H9 (cell line): ENCODE data around the gene LSMEM2. TPM values are rescaled to one million over a fixed set of nuclear protein-coding genes. Genes with fewer than 3 reads are reported as not detected.

Source experiments
- DNase-seq: peaks from one replicate; pipeline ENCODE4 v3.0.0-alpha.2; 2017
- H2AFZ ChIP-seq: one replicate; pipeline ENCODE4 v1.6.1; 2013; ENCODE audit warnings: mild to moderate bottlenecking, low read length, control low read depth, moderate library complexity
- H2AK5ac ChIP-seq: 2 replicates; pipeline ENCODE4 v1.6.1; 2013; ENCODE audit warnings: low read length, control low read depth, mixed read lengths; ENCODE audit not compliant: insufficient read length
- H2BK120ac ChIP-seq: one replicate; pipeline ENCODE4 v1.6.1; 2013; ENCODE audit warnings: low read depth, mild to moderate bottlenecking, low read length, control low read depth, inconsistent platforms; ENCODE audit not compliant: poor library complexity, severe bottlenecking
- H2BK12ac ChIP-seq: 2 replicates; pipeline ENCODE4 v1.6.1; 2013; ENCODE audit warnings: low read length, control low read depth, mixed read lengths, low read depth; ENCODE audit not compliant: insufficient read length
- H2BK15ac ChIP-seq: 2 replicates; pipeline ENCODE4 v1.6.1; 2013; ENCODE audit warnings: low read depth, low read length, control low read depth
- H2BK20ac ChIP-seq: one replicate; pipeline ENCODE4 v1.6.1; 2013; ENCODE audit warnings: low read depth, mild to moderate bottlenecking, low read length, control low read depth, inconsistent platforms; ENCODE audit not compliant: poor library complexity, severe bottlenecking
- H2BK5ac ChIP-seq: 2 replicates; pipeline ENCODE4 v1.6.1; 2013; ENCODE audit warnings: low read length, control low read depth, mixed read lengths; ENCODE audit not compliant: insufficient read length
- H3K14ac ChIP-seq: 2 replicates; pipeline ENCODE4 v1.6.1; 2013; ENCODE audit warnings: low read length, control low read depth; ENCODE audit not compliant: insufficient read depth
- H3K18ac ChIP-seq: 2 replicates; pipeline ENCODE4 v1.6.1; 2013; ENCODE audit warnings: low read depth, mild to moderate bottlenecking, mixed read lengths, low read length, control low read depth; ENCODE audit not compliant: insufficient read length
- H3K23ac ChIP-seq: 2 replicates; pipeline ENCODE4 v1.6.1; 2013; ENCODE audit warnings: low read length, control low read depth, mixed read lengths, low read depth; ENCODE audit not compliant: insufficient read length
- H3K23me2 ChIP-seq: 2 replicates; pipeline ENCODE4 v1.6.1; 2013; ENCODE audit warnings: low read depth, mild to moderate bottlenecking, mixed read lengths, low read length, control low read depth; ENCODE audit not compliant: insufficient read length, poor library complexity, severe bottlenecking
- H3K27ac ChIP-seq: 2 replicates; pipeline ENCODE4 v1.5.1; 2013; ENCODE audit warnings: low read length, control low read depth, mixed read lengths, low read depth; ENCODE audit not compliant: insufficient read length
- H3K27me3 ChIP-seq: 2 replicates; pipeline ENCODE4 v1.6.1; 2013; ENCODE audit warnings: low read length, control low read depth, inconsistent platforms; ENCODE audit not compliant: insufficient read depth
- H3K4ac ChIP-seq: 2 replicates; pipeline ENCODE4 v1.6.1; 2013; ENCODE audit warnings: low read depth, mild to moderate bottlenecking, control low read depth, inconsistent platforms, low read length, moderate library complexity
- H3K4me1 ChIP-seq: 2 replicates; pipeline ENCODE4 v1.6.1; 2013; ENCODE audit warnings: low read length, control low read depth, inconsistent platforms; ENCODE audit not compliant: insufficient read depth
- H3K4me2 ChIP-seq: 2 replicates; pipeline ENCODE4 v1.6.1; 2013; ENCODE audit warnings: low read length, control low read depth, mixed read lengths; ENCODE audit not compliant: insufficient read length, insufficient read depth
- H3K56ac ChIP-seq: 2 replicates; pipeline ENCODE4 v1.6.1; 2013; ENCODE audit warnings: low read depth, mild to moderate bottlenecking, mixed read lengths, low read length, control low read depth; ENCODE audit not compliant: insufficient read length
- H3K79me1 ChIP-seq: 2 replicates; pipeline ENCODE4 v1.6.1; 2013; ENCODE audit warnings: low read depth, mild to moderate bottlenecking, moderate library complexity, low read length, control low read depth, inconsistent platforms; ENCODE audit not compliant: insufficient read depth, poor library complexity, severe bottlenecking
- H3K79me2 ChIP-seq: 2 replicates; pipeline ENCODE4 v1.6.1; 2013; ENCODE audit warnings: low read length, control low read depth, inconsistent platforms; ENCODE audit not compliant: insufficient read depth
- H3K9ac ChIP-seq: 2 replicates; pipeline ENCODE4 v1.6.1; 2013; ENCODE audit warnings: low read length, control low read depth, mixed read lengths; ENCODE audit not compliant: insufficient read length; ENCODE audit errors: extremely low read depth
- H3K9me3 ChIP-seq: one replicate; pipeline ENCODE4 v1.6.1; 2013; ENCODE audit warnings: low read depth, low read length, inconsistent platforms; ENCODE audit not compliant: control insufficient read depth
- H3T11ph ChIP-seq: one replicate; pipeline ENCODE4 v1.6.1; 2013; ENCODE audit warnings: mild to moderate bottlenecking, low read length, control low read depth, inconsistent platforms
- H4K20me1 ChIP-seq: one replicate; pipeline ENCODE4 v1.6.1; 2013; ENCODE audit not compliant: control insufficient read depth, insufficient read length, insufficient read depth
- H4K5ac ChIP-seq: 2 replicates; pipeline ENCODE4 v1.6.1; 2013; ENCODE audit warnings: low read depth, mild to moderate bottlenecking, mixed read lengths, low read length, control low read depth; ENCODE audit not compliant: insufficient read length
- H4K8ac ChIP-seq: replicated peaks from 2 replicates; pipeline ENCODE4 v1.6.1; 2013; ENCODE audit warnings: low read length, control low read depth, mixed read lengths, low read depth; ENCODE audit not compliant: insufficient read length
- H4K91ac ChIP-seq: 2 replicates; pipeline ENCODE4 v1.6.1; 2013; ENCODE audit warnings: low read depth, mild to moderate bottlenecking, moderate library complexity, mixed read lengths, low read length, control low read depth; ENCODE audit not compliant: insufficient read length
- H3K27ac Mint-ChIP-seq, 3 experiments: 2 replicates in 2 of 3; 3 replicates in 1 of 3; pipeline ENCODE4 v1.8.0; 2020 to 2021; ENCODE audit warnings: mixed read lengths in 3 of 3, mild to moderate bottlenecking in 1 of 3, moderate library complexity in 1 of 3
- H3K27me3 Mint-ChIP-seq: 2 replicates; pipeline ENCODE4 v1.8.0; 2021; ENCODE audit warnings: low read depth, mild to moderate bottlenecking, moderate library complexity, mixed read lengths
- H3K36me3 Mint-ChIP-seq, 3 experiments: 2 replicates in 2 of 3; 3 replicates in 1 of 3; pipeline ENCODE4 v1.8.0; 2020 to 2021; ENCODE audit warnings: low read depth in 3 of 3, mixed read lengths in 3 of 3; ENCODE audit not compliant: insufficient read depth in 1 of 3
- H3K4me1 Mint-ChIP-seq, 2 experiments: 2 replicates each; pipeline ENCODE4 v1.8.0; 2020; ENCODE audit warnings: mixed read lengths in 2 of 2
- H3K4me3 Mint-ChIP-seq, 2 experiments: 2 replicates in 1 of 2; 3 replicates in 1 of 2; pipeline ENCODE4 v1.8.0; 2020 to 2021; ENCODE audit warnings: mild to moderate bottlenecking in 2 of 2, mixed read lengths in 2 of 2, moderate library complexity in 1 of 2
- H3K9me3 Mint-ChIP-seq, 2 experiments: 2 replicates in 1 of 2; 3 replicates in 1 of 2; pipeline ENCODE4 v1.8.0; 2020; ENCODE audit warnings: mild to moderate bottlenecking in 2 of 2, mixed read lengths in 2 of 2, moderate library complexity in 1 of 2
- WGBS: extraction: QIAGEN DNeasy Blood & Tissue Kit; methylation state at CpG from one replicate; pipeline ENCODE4 v1.1.7; 2013; ENCODE audit warnings: missing lambda C conversion rate, low lambda C conversion rate, mixed read lengths; ENCODE audit not compliant: insufficient read length; ENCODE audit errors: extremely low coverage; 5-methylcytosine and 5-hydroxymethylcytosine counted together
- total RNA-seq: library from RNA; stranded (reverse); gene quantifications from 2 replicates; pipeline ENCODE4 v1.2.1, GENCODE V29; 2021
- TF ChIP-seq, protein P1 (sequence below): fragments of 200-600 bp; sonication (generic); conservative IDR thresholded peaks from 3 replicates; pipeline ENCODE4 v1.8.0; 2021; ENCODE audit warnings: antibody characterized with exemption, mild to moderate bottlenecking

The LSMEM2 gene
- total RNA-seq, 1 experiment from 2014 or later, result 0.50 TPM

DNA sequence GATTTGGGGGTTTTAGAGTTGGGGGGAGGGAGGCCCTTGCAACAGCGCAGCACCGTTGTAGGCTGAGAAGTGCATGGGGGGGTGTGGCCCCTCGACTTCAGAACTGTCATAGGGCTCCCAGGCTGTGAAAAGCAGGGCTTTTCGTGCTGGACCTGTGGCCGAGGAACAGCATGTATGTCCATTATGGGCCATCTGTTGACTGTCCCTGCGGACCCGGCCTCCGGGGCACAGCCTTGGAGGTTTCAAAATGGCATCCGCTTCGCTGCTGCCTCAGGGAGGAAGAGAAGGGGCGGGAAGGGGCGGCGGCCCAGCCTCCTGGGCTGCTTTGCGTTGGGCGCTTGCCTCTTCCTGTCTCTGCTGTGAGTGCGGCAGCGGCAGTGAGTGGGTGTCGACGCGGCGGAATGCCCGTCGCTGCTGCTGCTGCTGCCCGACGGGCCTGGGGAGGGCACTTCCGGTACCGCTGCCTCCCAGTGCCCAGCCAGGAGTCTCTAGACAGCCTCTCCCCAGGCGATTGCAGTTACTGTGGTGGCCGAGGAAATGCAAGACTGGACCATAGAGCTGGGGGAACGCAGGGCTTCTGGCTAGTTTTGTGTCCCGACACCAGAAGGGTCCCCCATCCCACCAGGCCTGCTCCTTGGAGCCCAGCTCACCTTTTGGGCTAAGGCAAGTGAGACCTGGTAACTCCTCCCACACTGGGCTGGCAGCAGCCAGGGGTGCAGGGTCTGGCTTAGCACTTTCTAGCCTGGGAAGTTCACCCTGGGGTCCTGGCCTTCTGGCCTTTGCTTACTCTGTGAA is 40.9 kb upstream of the LSMEM2 start:
- Histone ChIP-seq H2AFZ (no peak overlapping the region), H3K4ac (no peak overlapping the region), H4K91ac (no peak overlapping the region), H3K14ac (no peak overlapping the region; the same call in 1 of the 2 replicates), H4K5ac (no peak overlapping the region), H3K56ac (no peak overlapping the region), H3K9ac (peak overlapping the region; percentile 33), H3T11ph (no peak overlapping the region), H3K4me2 (peak overlapping the region; percentile 91), H4K8ac (no peak overlapping the region), H2BK15ac (no peak overlapping the region), H3K79me2 (peaks cover 27% of the 10 kb centered on the region; the same call in 1 of the 2 replicates), H3K4me1 (peaks cover 15% of the 10 kb centered on the region; the same call in 1 of the 2 replicates), H2BK12ac (no peak overlapping the region), H2AK5ac (no peak overlapping the region), H4K20me1 (no peaks in the 10 kb centered on the region), H3K79me1 (peaks cover 10% of the 10 kb centered on the region), H3K23ac (no peak overlapping the region), H3K18ac (peak overlapping the region; percentile 53), H3K9me3 (no peaks in the 10 kb centered on the region), H3K27me3 (no peaks in the 10 kb centered on the region), H2BK120ac (no peak overlapping the region), H2BK5ac (no peak overlapping the region), H3K27ac (no peak overlapping the region), H3K23me2 (peaks cover 17% of the 10 kb centered on the region), H2BK20ac (no peak overlapping the region)
- Mint-ChIP-seq H3K9me3 (no peaks in the 10 kb centered on the region), H3K36me3 (peaks cover 6 to 11% (median 7%) of the 10 kb centered on the region in 3 experiments; a peak in 4 of 7 replicates), H3K4me1 (peaks cover 64 to 70% of the 10 kb centered on the region in 2 experiments), H3K27me3 (peaks cover under 1% of the 10 kb centered on the region; the same call in 1 of the 2 replicates), H3K27ac (peak overlapping the region; percentile 81 to 99 (median 91); a peak in 6 of 7 replicates), H3K4me3 (peak overlapping the region; percentile 96 to 99)
- TF ChIP-seq, protein P1, sequence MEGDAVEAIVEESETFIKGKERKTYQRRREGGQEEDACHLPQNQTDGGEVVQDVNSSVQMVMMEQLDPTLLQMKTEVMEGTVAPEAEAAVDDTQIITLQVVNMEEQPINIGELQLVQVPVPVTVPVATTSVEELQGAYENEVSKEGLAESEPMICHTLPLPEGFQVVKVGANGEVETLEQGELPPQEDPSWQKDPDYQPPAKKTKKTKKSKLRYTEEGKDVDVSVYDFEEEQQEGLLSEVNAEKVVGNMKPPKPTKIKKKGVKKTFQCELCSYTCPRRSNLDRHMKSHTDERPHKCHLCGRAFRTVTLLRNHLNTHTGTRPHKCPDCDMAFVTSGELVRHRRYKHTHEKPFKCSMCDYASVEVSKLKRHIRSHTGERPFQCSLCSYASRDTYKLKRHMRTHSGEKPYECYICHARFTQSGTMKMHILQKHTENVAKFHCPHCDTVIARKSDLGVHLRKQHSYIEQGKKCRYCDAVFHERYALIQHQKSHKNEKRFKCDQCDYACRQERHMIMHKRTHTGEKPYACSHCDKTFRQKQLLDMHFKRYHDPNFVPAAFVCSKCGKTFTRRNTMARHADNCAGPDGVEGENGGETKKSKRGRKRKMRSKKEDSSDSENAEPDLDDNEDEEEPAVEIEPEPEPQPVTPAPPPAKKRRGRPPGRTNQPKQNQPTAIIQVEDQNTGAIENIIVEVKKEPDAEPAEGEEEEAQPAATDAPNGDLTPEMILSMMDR, result no peak
- no CpG with 5 or more reads among the region's 31 CpGs for WGBS
- DNase-seq, result peak; percentile 85
